DOHH2 (cell line): ENCODE measurements around the gene RBPJ.

Experiments
- H3F3A ChIP-seq: fragments of 200-600 bp; sonication (generic), shearing (Covaris generic); 2 replicates; pipeline ENCODE4 v1.6.0; 2016; ENCODE audit warnings: antibody characterized with exemption, mild to moderate bottlenecking; ENCODE audit not compliant: control insufficient read depth, insufficient read depth
- H3K27ac ChIP-seq: fragments of 200-600 bp; sonication (generic); 2 replicates; pipeline ENCODE4 v1.5.1; 2014; ENCODE audit warnings: low read depth, mild to moderate bottlenecking, low read length, moderate library complexity
- H3K27me3 ChIP-seq: fragments of 200-600 bp; sonication (generic); 2 replicates; pipeline ENCODE4 v1.6.1; 2014; ENCODE audit warnings: mild to moderate bottlenecking, low read length, mixed read lengths; ENCODE audit not compliant: control insufficient read depth
- H3K36me3 ChIP-seq: fragments of 200-600 bp; sonication (generic); 2 replicates; pipeline ENCODE4 v1.6.1; 2014; ENCODE audit warnings: mild to moderate bottlenecking, low read length, moderate library complexity, mixed read lengths; ENCODE audit not compliant: control insufficient read depth
- H3K4me1 ChIP-seq: fragments of 200-600 bp; sonication (generic); 2 replicates; pipeline ENCODE4 v1.6.1; 2014; ENCODE audit warnings: mild to moderate bottlenecking, low read length, mixed read lengths; ENCODE audit not compliant: control insufficient read depth
- H3K4me2 ChIP-seq: fragments of 200-600 bp; sonication (generic); 2 replicates; pipeline ENCODE4 v1.6.0; 2014; ENCODE audit warnings: mild to moderate bottlenecking, low read length, moderate library complexity
- H3K4me3 ChIP-seq: fragments of 200-600 bp; sonication (generic); 2 replicates; pipeline ENCODE4 v1.5.1; 2014; ENCODE audit warnings: mild to moderate bottlenecking, low read length, mixed read lengths
- H3K79me2 ChIP-seq: fragments of 200-600 bp; sonication (generic); 2 replicates; pipeline ENCODE4 v1.6.1; 2014; ENCODE audit warnings: mild to moderate bottlenecking, low read length, mixed read lengths; ENCODE audit not compliant: control insufficient read depth
- H3K9me2 ChIP-seq: fragments of 200-600 bp; sonication (generic); replicated peaks from 2 replicates; pipeline ENCODE4 v1.6.1; 2014; ENCODE audit warnings: mild to moderate bottlenecking, low read length, mixed read lengths; ENCODE audit not compliant: control insufficient read depth
- H3K9me3 ChIP-seq: fragments of 200-600 bp; sonication (generic); 2 replicates; pipeline ENCODE4 v1.6.1; 2014; ENCODE audit warnings: antibody characterized with exemption, low read length, mixed read lengths; ENCODE audit not compliant: control insufficient read depth, insufficient read depth
- H4K20me1 ChIP-seq: fragments of 200-600 bp; sonication (generic); 2 replicates; pipeline ENCODE4 v1.6.0; 2014; ENCODE audit warnings: low read depth, mild to moderate bottlenecking, antibody characterized with exemption, low read length, moderate library complexity; ENCODE audit not compliant: control insufficient read depth, insufficient read depth
- CTCF ChIP-seq: fragments of 200-600 bp; sonication (generic); IDR thresholded peaks from one replicate; pipeline ENCODE4 v1.5.1; 2014; ENCODE audit warnings: antibody characterized with exemption, mild to moderate bottlenecking, low read depth, low read length; ENCODE audit not compliant: poor library complexity, severe bottlenecking
- EZH2phosphoT487 ChIP-seq: fragments of 200-600 bp; sonication (generic); IDR thresholded peaks from 2 replicates; pipeline ENCODE4 v1.6.1; 2017; ENCODE audit warnings: borderline replicate concordance, mild to moderate bottlenecking, antibody characterized with exemption, low read length, moderate library complexity, mixed read lengths

Gene RBPJ

GRCh38 chr4:26365537-26366150 is 44.8 kb downstream of the RBPJ start:
- Histone ChIP-seq H3K27ac (no peak overlapping the region), H3K4me3 (no peak overlapping the region), H3K9me3 (no peaks in the 10 kb centered on the region), H3K4me2 (no peak overlapping the region), H3F3A (no peaks in the 10 kb centered on the region), H3K79me2 (peaks cover 87% of the 10 kb centered on the region), H3K9me2 (no peaks in the 10 kb centered on the region), H3K36me3 (peaks cover 10% of the 10 kb centered on the region; the same call in 1 of the 2 replicates), H3K27me3 (no peaks in the 10 kb centered on the region), H3K4me1 (no peaks in the 10 kb centered on the region), H4K20me1 (peaks cover 11% of the 10 kb centered on the region; the same call in 1 of the 2 replicates)
- TF ChIP-seq EZH2phosphoT487, result no peak
- no peak for TF ChIP-seq CTCF

GRCh38 chr4:26367811-26368210 is 47.0 kb downstream of the RBPJ start:
- Histone ChIP-seq H3K4me3 (no peak overlapping the region), H3K27ac (no peak overlapping the region), H3K27me3 (no peaks in the 10 kb centered on the region), H3K9me2 (no peaks in the 10 kb centered on the region), H3K4me1 (peaks cover 17% of the 10 kb centered on the region), H3K9me3 (no peaks in the 10 kb centered on the region), H3F3A (peaks cover 3% of the 10 kb centered on the region; the same call in 1 of the 2 replicates), H3K79me2 (peaks cover 85% of the 10 kb centered on the region), H3K36me3 (peaks cover 10% of the 10 kb centered on the region; the same call in 1 of the 2 replicates), H4K20me1 (peaks cover 16% of the 10 kb centered on the region), H3K4me2 (no peak overlapping the region)
- TF ChIP-seq CTCF (no peak), EZH2phosphoT487 (no peak)

- Histone ChIP-seq H3K27me3 (no peaks in the 10 kb centered on the region), H3K79me2 (peaks cover 86% of the 10 kb centered on the region), H3K27ac (no peak overlapping the region), H3K9me3 (no peaks in the 10 kb centered on the region), H3F3A (peaks cover 9% of the 10 kb centered on the region), H3K36me3 (peaks cover 10% of the 10 kb centered on the region; the same call in 1 of the 2 replicates), H4K20me1 (peaks cover 23% of the 10 kb centered on the region), H3K4me1 (peaks cover 25% of the 10 kb centered on the region), H3K9me2 (no peaks in the 10 kb centered on the region), H3K4me3 (no peak overlapping the region), H3K4me2 (no peak overlapping the region)
- no peak for TF ChIP-seq EZH2phosphoT487
- no peak for TF ChIP-seq CTCF
Observed at GRCh38 chr4:26368685-26369084, 47.9 kb downstream of the RBPJ start.
